Measurements from ENCODE around the gene GRK7. TPM values are rescaled to one million over a fixed set of nuclear protein-coding genes. Genes with fewer than 3 reads are reported as not detected.

The GRK7 gene
- total RNA-seq, 1 donor from 2014 or later = 0.14 TPM

GRCh38 chr3:141793476-141794260, 30.5 kb downstream of the GRK7 start:
- TF ChIP-seq, protein P1, sequence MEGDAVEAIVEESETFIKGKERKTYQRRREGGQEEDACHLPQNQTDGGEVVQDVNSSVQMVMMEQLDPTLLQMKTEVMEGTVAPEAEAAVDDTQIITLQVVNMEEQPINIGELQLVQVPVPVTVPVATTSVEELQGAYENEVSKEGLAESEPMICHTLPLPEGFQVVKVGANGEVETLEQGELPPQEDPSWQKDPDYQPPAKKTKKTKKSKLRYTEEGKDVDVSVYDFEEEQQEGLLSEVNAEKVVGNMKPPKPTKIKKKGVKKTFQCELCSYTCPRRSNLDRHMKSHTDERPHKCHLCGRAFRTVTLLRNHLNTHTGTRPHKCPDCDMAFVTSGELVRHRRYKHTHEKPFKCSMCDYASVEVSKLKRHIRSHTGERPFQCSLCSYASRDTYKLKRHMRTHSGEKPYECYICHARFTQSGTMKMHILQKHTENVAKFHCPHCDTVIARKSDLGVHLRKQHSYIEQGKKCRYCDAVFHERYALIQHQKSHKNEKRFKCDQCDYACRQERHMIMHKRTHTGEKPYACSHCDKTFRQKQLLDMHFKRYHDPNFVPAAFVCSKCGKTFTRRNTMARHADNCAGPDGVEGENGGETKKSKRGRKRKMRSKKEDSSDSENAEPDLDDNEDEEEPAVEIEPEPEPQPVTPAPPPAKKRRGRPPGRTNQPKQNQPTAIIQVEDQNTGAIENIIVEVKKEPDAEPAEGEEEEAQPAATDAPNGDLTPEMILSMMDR (IDR thresholded peaks at IDR 0.05; ENCODE audit: unreplicated experiment) = no peak
- Mint-ChIP-seq H3K4me3 (ENCODE audit: low read depth) (no peak overlapping the region), H3K9me3 (ENCODE audit: low read depth) (no peaks in the 10 kb centered on the region), H3K36me3 (ENCODE audit: insufficient read depth) (no peaks in the 10 kb centered on the region), H3K4me1 (ENCODE audit: low read depth) (peaks cover 16% of the 10 kb centered on the region), H3K27ac (no peak overlapping the region), H3K27me3 (peaks cover 24% of the 10 kb centered on the region)
- DNase-seq (ENCODE audit: low spot score, unreplicated experiment) = no peak

DNA sequence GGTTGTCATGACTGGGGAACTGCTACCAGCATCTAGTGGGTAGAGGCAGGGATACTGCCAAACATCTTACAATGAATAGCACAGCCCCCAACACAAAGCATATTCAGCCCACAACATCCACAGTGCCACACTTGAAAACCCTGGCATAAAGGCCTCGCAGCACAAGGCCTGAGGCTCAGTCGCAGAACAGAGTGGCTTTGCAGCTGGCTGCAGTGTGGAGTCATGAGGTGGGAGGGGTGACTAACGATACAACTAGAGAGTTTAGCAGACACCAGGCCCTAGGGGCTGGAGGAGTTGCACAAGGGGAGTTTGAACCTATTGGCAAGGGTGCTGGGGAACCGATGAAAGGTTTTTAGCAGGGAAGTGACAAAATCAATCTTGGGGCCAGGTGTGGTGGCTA, 32.1 kb downstream of the GRK7 start:
- H3K4me3 Mint-ChIP-seq (ENCODE audit: low read depth) = no peak overlapping the region
- H3K4me1 Mint-ChIP-seq (ENCODE audit: low read depth) = peaks cover 16% of the 10 kb centered on the region
- H3K27ac Mint-ChIP-seq = no peak overlapping the region
- peaks cover 24% of the 10 kb centered on the region for H3K27me3 Mint-ChIP-seq
- H3K36me3 Mint-ChIP-seq (ENCODE audit: insufficient read depth) = peaks cover 1% of the 10 kb centered on the region
- no peaks in the 10 kb centered on the region for H3K9me3 Mint-ChIP-seq (ENCODE audit: low read depth)
- TF ChIP-seq, protein P1 (IDR thresholded peaks at IDR 0.05; ENCODE audit: unreplicated experiment) = no peak
- DNase-seq (ENCODE audit: low spot score, unreplicated experiment) = no peak

DNA sequence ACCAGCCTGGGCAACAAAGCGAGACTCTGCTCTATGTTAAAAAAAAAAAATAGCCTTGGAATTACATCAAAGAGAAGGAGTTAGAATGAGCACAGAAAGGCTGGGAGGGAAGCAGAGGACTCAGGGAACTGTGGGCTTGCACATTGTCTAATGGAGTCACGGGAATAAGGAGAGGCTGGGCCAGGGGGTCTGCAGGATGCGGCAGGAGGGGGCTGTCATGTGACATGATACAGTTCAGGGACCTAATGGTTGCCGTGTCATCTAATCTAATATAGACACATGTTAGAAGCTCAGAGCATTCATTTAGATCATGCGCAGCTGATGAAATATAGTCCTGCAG, 32.5 kb downstream of the GRK7 start:
- H3K9me3 Mint-ChIP-seq (ENCODE audit: low read depth) = no peaks in the 10 kb centered on the region
- H3K4me3 Mint-ChIP-seq (ENCODE audit: low read depth) = no peak overlapping the region
- no peak overlapping the region for H3K27ac Mint-ChIP-seq
- no peak for DNase-seq (ENCODE audit: low spot score, unreplicated experiment)
- H3K27me3 Mint-ChIP-seq = peaks cover 24% of the 10 kb centered on the region
- H3K4me1 Mint-ChIP-seq (ENCODE audit: low read depth) = peaks cover 16% of the 10 kb centered on the region
- TF ChIP-seq, protein P1 (IDR thresholded peaks at IDR 0.05; ENCODE audit: unreplicated experiment) = no peak
- H3K36me3 Mint-ChIP-seq (ENCODE audit: insufficient read depth) = peaks cover 1% of the 10 kb centered on the region

- peak overlapping the region; percentile 35 for H3K4me3 Mint-ChIP-seq (ENCODE audit: low read depth)
- H3K27me3 Mint-ChIP-seq = peaks cover 24% of the 10 kb centered on the region
- H3K4me1 Mint-ChIP-seq (ENCODE audit: low read depth) = peaks cover 16% of the 10 kb centered on the region
- TF ChIP-seq, protein P1 (IDR thresholded peaks at IDR 0.05; ENCODE audit: unreplicated experiment) = no peak
- peaks cover 1% of the 10 kb centered on the region for H3K36me3 Mint-ChIP-seq (ENCODE audit: insufficient read depth)
- H3K9me3 Mint-ChIP-seq (ENCODE audit: low read depth) = no peaks in the 10 kb centered on the region
- no peak for DNase-seq (ENCODE audit: low spot score, unreplicated experiment)
- H3K27ac Mint-ChIP-seq = no peak overlapping the region
Observed at GRCh38 chr3:141796081-141796888, 33.1 kb downstream of the GRK7 start.

DNA sequence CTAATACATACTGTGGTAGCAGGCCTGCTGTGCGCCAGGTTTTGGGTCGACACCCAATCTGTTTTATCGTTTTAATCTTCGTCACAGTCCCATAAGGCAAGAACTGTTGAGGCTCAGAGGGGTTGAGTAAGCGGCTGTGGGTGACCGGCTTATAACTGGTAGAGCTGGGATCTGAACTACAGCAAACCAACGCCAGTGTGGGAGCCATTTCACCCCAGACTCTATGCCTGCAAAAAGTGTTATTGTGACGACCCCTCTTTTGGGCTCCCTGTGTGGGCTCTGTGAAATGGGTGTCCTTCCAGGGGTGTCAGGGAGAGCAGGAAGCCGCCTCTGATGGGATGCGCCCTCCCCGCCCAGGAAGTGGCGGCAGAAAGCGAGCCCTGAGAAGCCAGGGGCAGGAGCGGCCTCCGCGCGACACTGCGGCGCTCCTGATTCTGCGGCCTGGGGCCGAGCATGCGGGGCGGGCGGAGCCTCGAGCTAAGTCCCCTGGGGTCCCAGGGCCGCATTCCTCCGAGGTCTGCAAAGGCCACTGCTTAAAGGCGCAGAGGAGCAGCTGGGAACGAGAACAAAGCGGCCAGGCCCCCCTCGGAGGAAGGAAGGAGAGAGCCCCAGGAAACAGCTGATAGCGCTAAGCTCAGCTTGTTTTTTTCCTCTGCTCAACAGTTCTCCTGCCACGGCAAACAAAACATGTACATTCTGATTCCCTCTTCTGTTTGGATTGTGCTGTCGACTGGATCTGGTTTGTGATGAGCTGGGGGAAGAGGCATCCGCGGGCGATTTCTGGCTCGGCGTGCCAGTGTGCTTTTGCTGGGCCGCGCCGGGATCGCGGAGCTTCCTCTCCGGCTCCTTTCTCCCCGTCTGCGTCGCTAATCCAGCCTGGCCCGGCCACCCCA, 33.9 kb downstream of the GRK7 start:
- Mint-ChIP-seq H3K27ac (peak overlapping the region; percentile 95), H3K4me3 (ENCODE audit: low read depth) (peak overlapping the region; percentile 72), H3K27me3 (peaks cover 24% of the 10 kb centered on the region), H3K9me3 (ENCODE audit: low read depth) (no peaks in the 10 kb centered on the region), H3K36me3 (ENCODE audit: insufficient read depth) (peaks cover 1% of the 10 kb centered on the region), H3K4me1 (ENCODE audit: low read depth) (peaks cover 16% of the 10 kb centered on the region)
- DNase-seq (ENCODE audit: low spot score, unreplicated experiment) = peak; percentile 44
- TF ChIP-seq, protein P1 (IDR thresholded peaks at IDR 0.05; ENCODE audit: unreplicated experiment) = no peak

Measured in progenitor cell of endocrine pancreas (in vitro differentiated cells).